Astrocyte (in vitro differentiated cells and primary cell): Measurements from ENCODE around the gene SMIM14. TPM values are rescaled to one million over a fixed set of nuclear protein-coding genes. Genes with fewer than 3 reads are reported as not detected.

ENCODE experiments used
- DNase-seq: peaks from one replicate; pipeline ENCODE4 v3.0.0-alpha.2; 2010; ENCODE audit warnings: low read depth
- FAIRE-seq: peaks from 2 replicates; lab custom pipeline; 2011; peaks lifted over from hg19 to GRCh38; lab: Jason Lieb, UNC
- H2AFZ ChIP-seq: 2 replicates; pipeline ENCODE4 v1.6.0; 2012; ENCODE audit warnings: low read depth, low read length, inconsistent platforms
- H3K27ac ChIP-seq: 2 replicates; pipeline ENCODE4 v1.5.1; 2011; ENCODE audit warnings: low read depth, low read length, inconsistent platforms
- H3K27me3 ChIP-seq: 2 replicates; pipeline ENCODE4 v1.6.0; 2011; ENCODE audit warnings: low read length, inconsistent platforms; ENCODE audit not compliant: insufficient read depth
- H3K36me3 ChIP-seq: 2 replicates; pipeline ENCODE4 v1.5.1; 2011; ENCODE audit warnings: low read length, inconsistent platforms; ENCODE audit not compliant: insufficient read depth
- H3K4me1 ChIP-seq: 2 replicates; pipeline ENCODE4 v1.5.1; 2011; ENCODE audit warnings: low read length, inconsistent platforms; ENCODE audit not compliant: insufficient read depth
- H3K4me2 ChIP-seq: 2 replicates; pipeline ENCODE4 v1.6.0; 2012; ENCODE audit warnings: low read length, inconsistent platforms
- H3K4me3 ChIP-seq: 2 replicates; pipeline ENCODE4 v1.5.1; 2011; ENCODE audit warnings: low read depth, mild to moderate bottlenecking, low read length, inconsistent platforms; ENCODE audit not compliant: insufficient read depth
- H3K79me2 ChIP-seq: 2 replicates; pipeline ENCODE4 v1.6.0; 2012; ENCODE audit warnings: mild to moderate bottlenecking, low read length, inconsistent platforms; ENCODE audit not compliant: insufficient read depth
- H3K9ac ChIP-seq: 2 replicates; pipeline ENCODE4 v1.6.0; 2012; ENCODE audit warnings: mild to moderate bottlenecking, low read length, inconsistent platforms
- H3K9me3 ChIP-seq: 2 replicates; pipeline ENCODE4 v1.5.1; 2012; ENCODE audit warnings: low read depth, mild to moderate bottlenecking, low read length, inconsistent platforms; ENCODE audit not compliant: insufficient read depth
- H4K20me1 ChIP-seq: 2 replicates; pipeline ENCODE4 v1.6.0; 2012; ENCODE audit warnings: low read length, inconsistent platforms; ENCODE audit not compliant: insufficient read depth
- H3K27ac Mint-ChIP-seq: one replicate; pipeline ENCODE4 v1.8.0; 2021; ENCODE audit warnings: mild to moderate bottlenecking, mixed read lengths; ENCODE audit not compliant: unreplicated experiment
- H3K27me3 Mint-ChIP-seq: one replicate; pipeline ENCODE4 v1.8.0; 2021; ENCODE audit warnings: low read depth, mixed read lengths; ENCODE audit not compliant: unreplicated experiment
- H3K36me3 Mint-ChIP-seq: one replicate; pipeline ENCODE4 v1.8.0; 2021; ENCODE audit warnings: low read depth, mixed read lengths; ENCODE audit not compliant: unreplicated experiment
- H3K4me1 Mint-ChIP-seq: one replicate; pipeline ENCODE4 v1.8.0; 2021; ENCODE audit warnings: low read depth, mixed read lengths; ENCODE audit not compliant: unreplicated experiment
- H3K4me3 Mint-ChIP-seq: one replicate; pipeline ENCODE4 v1.8.0; 2021; ENCODE audit warnings: mild to moderate bottlenecking, moderate library complexity, mixed read lengths; ENCODE audit not compliant: unreplicated experiment
- H3K9me3 Mint-ChIP-seq: one replicate; pipeline ENCODE4 v1.8.0; 2021; ENCODE audit warnings: mild to moderate bottlenecking, mixed read lengths; ENCODE audit not compliant: unreplicated experiment
- EZH2 ChIP-seq: IDR thresholded peaks from 2 replicates; pipeline ENCODE4 v1.6.1; 2012; ENCODE audit warnings: mild to moderate bottlenecking, low read length, inconsistent platforms; ENCODE audit not compliant: insufficient read depth
- total RNA-seq: library from RNA; stranded (reverse); gene quantifications from 2 replicates; pipeline ENCODE4 v1.2.1, GENCODE V29; 2021
- TF ChIP-seq, protein P1 (sequence below): IDR thresholded peaks from 2 replicates; pipeline ENCODE4 v1.5.1; 2011; ENCODE audit warnings: low read depth, mild to moderate bottlenecking, inconsistent platforms, low read length, moderate library complexity; ENCODE audit not compliant: insufficient read depth

The SMIM14 gene
- total RNA-seq, 1 donor from 2014 or later: 28.3 TPM

DNA sequence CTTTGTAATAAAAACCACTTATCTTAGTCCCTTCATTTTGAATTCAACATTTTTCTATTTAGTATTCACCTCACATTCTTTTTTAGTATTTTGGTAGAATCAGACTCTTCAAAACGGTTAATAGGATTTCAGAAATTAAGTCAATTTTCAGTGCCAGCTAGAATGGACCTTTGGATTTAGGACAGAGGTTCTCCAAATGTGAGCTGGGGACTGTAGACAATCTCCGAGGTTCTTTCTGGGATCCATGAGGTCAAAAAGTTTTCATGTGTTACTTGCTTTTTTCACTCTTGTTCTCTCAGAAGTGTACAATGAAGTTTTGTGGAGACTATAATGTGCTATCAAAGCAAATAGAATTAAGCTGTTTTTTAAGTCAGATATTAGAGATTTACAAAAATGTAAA is 109.1 kb downstream of the SMIM14 start:
- no peak overlapping the region for H2AFZ ChIP-seq
- no peak overlapping the region for H3K4me2 ChIP-seq
- Mint-ChIP-seq H3K4me3 (peak overlapping the region; percentile 100), H3K27ac (no peak overlapping the region), H3K9me3 (peaks cover 29% of the 10 kb centered on the region), H3K27me3 (no peaks in the 10 kb centered on the region), H3K4me1 (peaks cover 5% of the 10 kb centered on the region), H3K36me3 (peaks cover 37% of the 10 kb centered on the region)
- H3K4me3 ChIP-seq: no peak overlapping the region
- H3K9me3 ChIP-seq: peaks cover 3% of the 10 kb centered on the region
- H4K20me1 ChIP-seq: peaks cover 16% of the 10 kb centered on the region
- DNase-seq: no peak
- H3K27ac ChIP-seq: no peak overlapping the region
- peaks cover 6% of the 10 kb centered on the region for H3K4me1 ChIP-seq
- H3K36me3 ChIP-seq: no peaks in the 10 kb centered on the region
- TF ChIP-seq, protein P1, sequence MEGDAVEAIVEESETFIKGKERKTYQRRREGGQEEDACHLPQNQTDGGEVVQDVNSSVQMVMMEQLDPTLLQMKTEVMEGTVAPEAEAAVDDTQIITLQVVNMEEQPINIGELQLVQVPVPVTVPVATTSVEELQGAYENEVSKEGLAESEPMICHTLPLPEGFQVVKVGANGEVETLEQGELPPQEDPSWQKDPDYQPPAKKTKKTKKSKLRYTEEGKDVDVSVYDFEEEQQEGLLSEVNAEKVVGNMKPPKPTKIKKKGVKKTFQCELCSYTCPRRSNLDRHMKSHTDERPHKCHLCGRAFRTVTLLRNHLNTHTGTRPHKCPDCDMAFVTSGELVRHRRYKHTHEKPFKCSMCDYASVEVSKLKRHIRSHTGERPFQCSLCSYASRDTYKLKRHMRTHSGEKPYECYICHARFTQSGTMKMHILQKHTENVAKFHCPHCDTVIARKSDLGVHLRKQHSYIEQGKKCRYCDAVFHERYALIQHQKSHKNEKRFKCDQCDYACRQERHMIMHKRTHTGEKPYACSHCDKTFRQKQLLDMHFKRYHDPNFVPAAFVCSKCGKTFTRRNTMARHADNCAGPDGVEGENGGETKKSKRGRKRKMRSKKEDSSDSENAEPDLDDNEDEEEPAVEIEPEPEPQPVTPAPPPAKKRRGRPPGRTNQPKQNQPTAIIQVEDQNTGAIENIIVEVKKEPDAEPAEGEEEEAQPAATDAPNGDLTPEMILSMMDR: no peak
- TF ChIP-seq EZH2: no peak
- H3K9ac ChIP-seq: no peak overlapping the region
- FAIRE-seq: no peak
- no peaks in the 10 kb centered on the region for H3K27me3 ChIP-seq
- peaks cover 46% of the 10 kb centered on the region for H3K79me2 ChIP-seq

DNA sequence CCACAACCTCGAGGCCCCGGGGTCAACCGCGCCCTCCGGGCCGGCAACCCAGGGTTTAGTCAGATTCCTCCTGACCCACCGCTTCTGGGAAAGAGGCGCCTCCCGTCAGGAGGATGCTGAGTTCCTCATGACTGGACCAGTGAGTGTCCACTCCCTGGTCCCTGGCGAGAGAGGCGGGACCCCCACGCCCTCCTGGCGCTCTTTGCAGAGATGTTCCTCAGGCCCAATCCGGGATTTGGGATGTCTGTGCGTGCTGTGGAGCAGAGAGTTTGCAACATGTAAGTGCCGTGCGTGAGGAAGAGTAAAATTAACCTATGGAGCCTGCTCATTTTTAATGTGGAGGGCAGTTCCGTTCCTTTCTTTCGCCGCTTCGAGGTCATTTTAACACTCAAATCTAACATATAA is 110.6 kb downstream of the SMIM14 start:
- H3K4me3 Mint-ChIP-seq: peak overlapping the region; percentile 100
- Histone ChIP-seq H3K79me2 (peaks cover 60% of the 10 kb centered on the region), H3K9me3 (peaks cover 3% of the 10 kb centered on the region), H4K20me1 (peaks cover 24% of the 10 kb centered on the region), H3K27ac (peak overlapping the region; percentile 97), H3K4me1 (peaks cover 13% of the 10 kb centered on the region), H3K4me2 (peak overlapping the region; percentile 90), H3K9ac (peak overlapping the region; percentile 97), H3K27me3 (no peaks in the 10 kb centered on the region), H3K4me3 (peak overlapping the region; percentile 87), H2AFZ (peak overlapping the region; percentile 82), H3K36me3 (no peaks in the 10 kb centered on the region)
- FAIRE-seq (no peak), DNase-seq (peak; percentile 72)
- peaks cover 27% of the 10 kb centered on the region for H3K9me3 Mint-ChIP-seq
- H3K36me3 Mint-ChIP-seq: peaks cover 29% of the 10 kb centered on the region
- TF ChIP-seq, protein P1: no peak
- no peak for TF ChIP-seq EZH2
- no peaks in the 10 kb centered on the region for H3K27me3 Mint-ChIP-seq
- peaks cover 10% of the 10 kb centered on the region for H3K4me1 Mint-ChIP-seq
- peak overlapping the region; percentile 83 for H3K27ac Mint-ChIP-seq

DNA sequence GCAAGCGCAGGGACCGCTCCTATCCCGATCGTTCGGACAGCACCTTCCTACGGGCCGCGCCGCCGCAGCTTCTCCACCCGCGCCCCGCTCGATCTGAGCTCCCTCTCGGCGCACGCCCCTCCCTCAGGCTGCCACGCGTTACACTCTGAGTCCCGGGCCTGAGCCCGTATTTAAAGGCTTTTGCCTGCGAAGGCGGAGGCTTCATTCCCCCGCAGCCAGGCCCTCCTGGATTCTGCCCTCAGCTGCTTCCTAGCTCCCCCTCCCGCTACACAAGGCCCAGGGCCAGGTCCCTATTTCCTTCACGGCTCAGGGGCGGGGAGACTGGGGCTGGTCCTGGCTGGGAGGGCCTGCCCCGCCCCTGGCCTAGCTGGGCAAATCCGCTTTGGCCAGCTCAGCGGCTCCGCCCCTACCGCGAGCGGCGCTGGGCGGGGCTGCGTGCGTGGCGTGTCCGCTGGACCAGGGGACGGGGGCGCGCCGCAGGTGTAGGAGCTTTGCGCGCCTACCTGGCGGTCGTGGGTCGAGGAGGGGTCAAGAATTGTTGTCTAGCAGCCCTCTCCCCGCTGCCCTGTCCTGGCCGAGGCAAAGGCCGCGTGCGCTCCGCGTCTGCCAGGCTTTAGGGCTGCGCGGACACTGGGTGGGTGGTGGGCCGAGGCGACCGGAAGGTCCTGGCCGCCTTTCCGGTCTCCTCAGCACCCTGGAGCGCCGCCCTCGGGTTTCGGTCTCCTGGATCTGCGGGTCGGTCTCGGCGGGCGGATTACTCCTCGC is 111.2 kb downstream of the SMIM14 start, which contains the start of gene UGDH:
Gene UGDH, minus strand, starts transcription at position 144 of the 765 bp plus-strand sequence. CDS start 5,927 bp downstream, outside the sequence.
- Mint-ChIP-seq H3K4me3 (peak within 1 kb of the TSS; percentile 100), H3K27me3 (no peaks in the 10 kb centered on the region), H3K9me3 (peaks cover 23% of the 10 kb centered on the region), H3K4me1 (peaks cover 12% of the 10 kb centered on the region), H3K27ac (peak within 1 kb of the TSS; percentile 97), H3K36me3 (peaks cover 24% of the 10 kb centered on the region)
- H3K4me3 ChIP-seq: peak within 1 kb of the TSS; percentile 87
- TF ChIP-seq, protein P1: no peak
- DNase-seq (peak; percentile 98), FAIRE-seq (peak; percentile 20)
- H4K20me1 ChIP-seq: peaks cover 29% of the 10 kb centered on the region
- H2AFZ ChIP-seq: peak within 1 kb of the TSS; percentile 82
- no peaks in the 10 kb centered on the region for H3K27me3 ChIP-seq
- peak within 1 kb of the TSS; percentile 97 for H3K9ac ChIP-seq
- peak within 1 kb of the TSS; percentile 90 for H3K4me2 ChIP-seq
- H3K4me1 ChIP-seq: peaks cover 19% of the 10 kb centered on the region
- H3K36me3 ChIP-seq: no peaks in the 10 kb centered on the region
- peak within 1 kb of the TSS; percentile 97 for H3K27ac ChIP-seq
- H3K79me2 ChIP-seq: peaks cover 66% of the 10 kb centered on the region
- peaks cover 3% of the 10 kb centered on the region for H3K9me3 ChIP-seq
